Vagina (tissue), 2 donors: ENCODE results near the gene MYO1D. TPM values are rescaled to one million over a fixed set of nuclear protein-coding genes. Genes with fewer than 3 reads are reported as not detected.

ENCODE experiments used
- DNase-seq, 2 donors: peaks; one replicate each; pipeline ENCODE4 v3.0.0-alpha.2; 2017; ENCODE audit errors: extremely low spot score in 2 of 2
- H3K27ac ChIP-seq: fragments of 200-600 bp; sonication (generic); one replicate; pipeline ENCODE4 v1.5.1; 2019
- H3K27me3 ChIP-seq: fragments of 200-600 bp; sonication (generic); one replicate; pipeline ENCODE4 v1.5.1; 2019
- H3K36me3 ChIP-seq, 2 donors: fragments of 200-600 bp; sonication (generic); one replicate each; pipeline ENCODE4 v1.5.1; 2017 to 2019
- H3K4me1 ChIP-seq: fragments of 200-600 bp; sonication (generic); one replicate; pipeline ENCODE4 v1.5.1; 2019
- H3K4me3 ChIP-seq, 2 donors: fragments of 200-600 bp; sonication (generic); 1 replicate in 1 of 2; 2 replicates in 1 of 2; pipeline ENCODE4 v1.5.1; 2016 to 2019
- H3K9me3 ChIP-seq: fragments of 200-600 bp; sonication (generic); one replicate; pipeline ENCODE4 v1.5.1; 2019
- CTCF ChIP-seq, 3 experiments: fragments of 450-650 bp in 2 of 3; fragments of 200-600 bp in 1 of 3; sonication (generic) in 1 of 3; IDR thresholded peaks; one replicate each; pipeline ENCODE4 v1.5.1; 2017 to 2019; ENCODE audit warnings: antibody characterized with exemption in 3 of 3, mild to moderate bottlenecking in 2 of 3, moderate library complexity in 2 of 3
- POLR2A ChIP-seq, 2 donors: fragments of 450-650 bp; IDR thresholded peaks; one replicate each; pipeline ENCODE4 v1.6.1; 2017; ENCODE audit warnings: antibody characterized with exemption in 2 of 2, mild to moderate bottlenecking in 2 of 2, moderate library complexity in 2 of 2
- POLR2AphosphoS5 ChIP-seq, 2 donors: sonication (generic); formaldehyde crosslinking; IDR thresholded peaks; one replicate each; pipeline ENCODE4 v1.9.0; 2017; ENCODE audit warnings: antibody characterized with exemption in 2 of 2, mild to moderate bottlenecking in 2 of 2, low read depth in 1 of 2; ENCODE audit not compliant: insufficient read depth in 1 of 2
- intact Hi-C: fragments of 100-400 bp; cut with DNase I; formaldehyde crosslinking; loops from one replicate; pipeline ENCODE4 v1.15.1; 2023
- total RNA-seq: library from RNA; depleted of rRNA; stranded (reverse); fragments of >200 nt; gene quantifications from one replicate; pipeline ENCODE4 v1.2.3, GENCODE V29; 2016

The MYO1D gene
- total RNA-seq, 1 donor from 2014 or later = 44.7 TPM

GRCh38 chr17:32588982-32589381 lies 287.9 kb downstream of the MYO1D start:
- H3K4me1 ChIP-seq = no peaks in the 10 kb centered on the region
- H3K4me3 ChIP-seq = no peak overlapping the region
- TF ChIP-seq POLR2A (IDR thresholded peaks at IDR 0.05) (no peak), CTCF (IDR thresholded peaks at IDR 0.05) (no peak)
- no peaks in the 10 kb centered on the region for H3K27me3 ChIP-seq
- intact Hi-C loops = no loop called here
- no peak for DNase-seq
- H3K36me3 ChIP-seq = no peaks in the 10 kb centered on the region
- no peak overlapping the region for H3K27ac ChIP-seq
- H3K9me3 ChIP-seq = no peaks in the 10 kb centered on the region

- Histone ChIP-seq H3K4me1 (no peaks in the 10 kb centered on the region), H3K4me3 (no peak overlapping the region), H3K36me3 (no peaks in the 10 kb centered on the region), H3K27me3 (no peaks in the 10 kb centered on the region), H3K9me3 (no peaks in the 10 kb centered on the region), H3K27ac (no peak overlapping the region)
- no peak for DNase-seq
- TF ChIP-seq POLR2A (IDR thresholded peaks at IDR 0.05) = no peak
- no peak for TF ChIP-seq CTCF (IDR thresholded peaks at IDR 0.05)
- intact Hi-C loops = no loop called here
Observed at GRCh38 chr17:32588135-32588534, 288.8 kb downstream of the MYO1D start.

- no peaks in the 10 kb centered on the region for H3K27me3 ChIP-seq
- H3K4me3 ChIP-seq = no peak overlapping the region
- no peaks in the 10 kb centered on the region for H3K4me1 ChIP-seq
- no peak for DNase-seq
- no peaks in the 10 kb centered on the region for H3K36me3 ChIP-seq
- intact Hi-C loops = no loop called here
- H3K27ac ChIP-seq = no peak overlapping the region
- no peaks in the 10 kb centered on the region for H3K9me3 ChIP-seq
- TF ChIP-seq POLR2AphosphoS5 (IDR thresholded peaks at IDR 0.05; ENCODE audit: insufficient read depth in 1 of 2, low read depth in 1 of 2) (no peak), POLR2A (IDR thresholded peaks at IDR 0.05) (no peak), CTCF (IDR thresholded peaks at IDR 0.05) (no peak)
Observed at GRCh38 chr17:32586666-32587065, 290.3 kb downstream of the MYO1D start.

- H3K27ac ChIP-seq = no peak overlapping the region
- H3K27me3 ChIP-seq = no peaks in the 10 kb centered on the region
- TF ChIP-seq POLR2A (IDR thresholded peaks at IDR 0.05) = no peak
- no peak for TF ChIP-seq CTCF (IDR thresholded peaks at IDR 0.05)
- no peak for TF ChIP-seq POLR2AphosphoS5 (IDR thresholded peaks at IDR 0.05; ENCODE audit: insufficient read depth in 1 of 2, low read depth in 1 of 2)
- DNase-seq = no peak
- no peaks in the 10 kb centered on the region for H3K4me1 ChIP-seq
- no peaks in the 10 kb centered on the region for H3K36me3 ChIP-seq
- no peaks in the 10 kb centered on the region for H3K9me3 ChIP-seq
- no peak overlapping the region for H3K4me3 ChIP-seq
- intact Hi-C loops = no loop called here
Observed at GRCh38 chr17:32584792-32585191, 292.1 kb downstream of the MYO1D start.

GRCh38 chr17:32583053-32583452 lies 293.9 kb downstream of the MYO1D start:
- intact Hi-C loops = no loop called here
- no peaks in the 10 kb centered on the region for H3K4me1 ChIP-seq
- no peak for DNase-seq

More at GRCh38 chr17:32583053-32583452, 293.9 kb downstream of the MYO1D start:
- H3K36me3 ChIP-seq = no peaks in the 10 kb centered on the region
- no peaks in the 10 kb centered on the region for H3K9me3 ChIP-seq
- H3K27ac ChIP-seq = no peak overlapping the region
- H3K4me3 ChIP-seq = no peak overlapping the region
- TF ChIP-seq POLR2AphosphoS5 (IDR thresholded peaks at IDR 0.05; ENCODE audit: insufficient read depth in 1 of 2, low read depth in 1 of 2) (no peak), POLR2A (IDR thresholded peaks at IDR 0.05) (no peak), CTCF (IDR thresholded peaks at IDR 0.05) (no peak)
- H3K27me3 ChIP-seq = no peaks in the 10 kb centered on the region
